DOHH2 (cell line): ENCODE data around the gene CASP2.

Source experiments
- H3F3A ChIP-seq: fragments of 200-600 bp; sonication (generic), shearing (Covaris generic); 2 replicates; pipeline ENCODE4 v1.6.0; 2016; ENCODE audit warnings: antibody characterized with exemption, mild to moderate bottlenecking; ENCODE audit not compliant: control insufficient read depth, insufficient read depth
- H3K27ac ChIP-seq: fragments of 200-600 bp; sonication (generic); 2 replicates; pipeline ENCODE4 v1.5.1; 2014; ENCODE audit warnings: low read depth, mild to moderate bottlenecking, low read length, moderate library complexity
- H3K27me3 ChIP-seq: fragments of 200-600 bp; sonication (generic); 2 replicates; pipeline ENCODE4 v1.6.1; 2014; ENCODE audit warnings: mild to moderate bottlenecking, low read length, mixed read lengths; ENCODE audit not compliant: control insufficient read depth
- H3K36me3 ChIP-seq: fragments of 200-600 bp; sonication (generic); 2 replicates; pipeline ENCODE4 v1.6.1; 2014; ENCODE audit warnings: mild to moderate bottlenecking, low read length, moderate library complexity, mixed read lengths; ENCODE audit not compliant: control insufficient read depth
- H3K4me1 ChIP-seq: fragments of 200-600 bp; sonication (generic); 2 replicates; pipeline ENCODE4 v1.6.1; 2014; ENCODE audit warnings: mild to moderate bottlenecking, low read length, mixed read lengths; ENCODE audit not compliant: control insufficient read depth
- H3K4me2 ChIP-seq: fragments of 200-600 bp; sonication (generic); 2 replicates; pipeline ENCODE4 v1.6.0; 2014; ENCODE audit warnings: mild to moderate bottlenecking, low read length, moderate library complexity
- H3K4me3 ChIP-seq: fragments of 200-600 bp; sonication (generic); 2 replicates; pipeline ENCODE4 v1.5.1; 2014; ENCODE audit warnings: mild to moderate bottlenecking, low read length, mixed read lengths
- H3K79me2 ChIP-seq: fragments of 200-600 bp; sonication (generic); 2 replicates; pipeline ENCODE4 v1.6.1; 2014; ENCODE audit warnings: mild to moderate bottlenecking, low read length, mixed read lengths; ENCODE audit not compliant: control insufficient read depth
- H3K9me2 ChIP-seq: fragments of 200-600 bp; sonication (generic); replicated peaks from 2 replicates; pipeline ENCODE4 v1.6.1; 2014; ENCODE audit warnings: mild to moderate bottlenecking, low read length, mixed read lengths; ENCODE audit not compliant: control insufficient read depth
- H3K9me3 ChIP-seq: fragments of 200-600 bp; sonication (generic); 2 replicates; pipeline ENCODE4 v1.6.1; 2014; ENCODE audit warnings: antibody characterized with exemption, low read length, mixed read lengths; ENCODE audit not compliant: control insufficient read depth, insufficient read depth
- H4K20me1 ChIP-seq: fragments of 200-600 bp; sonication (generic); 2 replicates; pipeline ENCODE4 v1.6.0; 2014; ENCODE audit warnings: low read depth, mild to moderate bottlenecking, antibody characterized with exemption, low read length, moderate library complexity; ENCODE audit not compliant: control insufficient read depth, insufficient read depth
- EZH2phosphoT487 ChIP-seq: fragments of 200-600 bp; sonication (generic); IDR thresholded peaks from 2 replicates; pipeline ENCODE4 v1.6.1; 2017; ENCODE audit warnings: borderline replicate concordance, mild to moderate bottlenecking, antibody characterized with exemption, low read length, moderate library complexity, mixed read lengths
- TF ChIP-seq, protein P1 (sequence below): fragments of 200-600 bp; sonication (generic); IDR thresholded peaks from one replicate; pipeline ENCODE4 v1.5.1; 2014; ENCODE audit warnings: antibody characterized with exemption, mild to moderate bottlenecking, low read depth, low read length; ENCODE audit not compliant: poor library complexity, severe bottlenecking

CASP2 gene

DNA sequence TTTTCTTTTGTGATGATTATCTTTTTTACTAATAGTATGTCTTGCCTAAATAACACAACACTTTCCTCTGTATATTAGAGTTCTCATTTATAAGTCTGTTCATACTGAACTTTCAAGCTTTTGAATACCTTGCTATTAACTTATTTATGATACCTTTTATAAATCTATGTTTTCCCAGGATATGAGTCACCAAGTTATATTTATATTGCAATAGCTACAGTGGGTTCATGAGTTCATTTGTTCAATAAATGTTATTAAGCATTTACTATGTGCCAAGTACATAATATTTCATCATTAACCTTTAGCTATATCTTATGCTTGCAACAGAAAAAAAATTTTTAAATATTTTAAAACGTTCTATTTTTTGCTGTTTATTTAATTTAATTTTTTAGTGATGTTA, 46.1 kb downstream of the CASP2 start:
- peaks cover 13% of the 10 kb centered on the region for H3K27me3 ChIP-seq
- H3K79me2 ChIP-seq: no peaks in the 10 kb centered on the region
- no peaks in the 10 kb centered on the region; the same call in 1 of the 2 replicates for H3K4me1 ChIP-seq
- H3K36me3 ChIP-seq: no peaks in the 10 kb centered on the region
- TF ChIP-seq, protein P1, sequence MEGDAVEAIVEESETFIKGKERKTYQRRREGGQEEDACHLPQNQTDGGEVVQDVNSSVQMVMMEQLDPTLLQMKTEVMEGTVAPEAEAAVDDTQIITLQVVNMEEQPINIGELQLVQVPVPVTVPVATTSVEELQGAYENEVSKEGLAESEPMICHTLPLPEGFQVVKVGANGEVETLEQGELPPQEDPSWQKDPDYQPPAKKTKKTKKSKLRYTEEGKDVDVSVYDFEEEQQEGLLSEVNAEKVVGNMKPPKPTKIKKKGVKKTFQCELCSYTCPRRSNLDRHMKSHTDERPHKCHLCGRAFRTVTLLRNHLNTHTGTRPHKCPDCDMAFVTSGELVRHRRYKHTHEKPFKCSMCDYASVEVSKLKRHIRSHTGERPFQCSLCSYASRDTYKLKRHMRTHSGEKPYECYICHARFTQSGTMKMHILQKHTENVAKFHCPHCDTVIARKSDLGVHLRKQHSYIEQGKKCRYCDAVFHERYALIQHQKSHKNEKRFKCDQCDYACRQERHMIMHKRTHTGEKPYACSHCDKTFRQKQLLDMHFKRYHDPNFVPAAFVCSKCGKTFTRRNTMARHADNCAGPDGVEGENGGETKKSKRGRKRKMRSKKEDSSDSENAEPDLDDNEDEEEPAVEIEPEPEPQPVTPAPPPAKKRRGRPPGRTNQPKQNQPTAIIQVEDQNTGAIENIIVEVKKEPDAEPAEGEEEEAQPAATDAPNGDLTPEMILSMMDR: no peak
- no peak for TF ChIP-seq EZH2phosphoT487
- H3F3A ChIP-seq: no peaks in the 10 kb centered on the region
- no peaks in the 10 kb centered on the region for H4K20me1 ChIP-seq
- H3K9me2 ChIP-seq: no peaks in the 10 kb centered on the region
- H3K27ac ChIP-seq: no peak overlapping the region
- no peak overlapping the region for H3K4me3 ChIP-seq
- no peaks in the 10 kb centered on the region for H3K9me3 ChIP-seq
- H3K4me2 ChIP-seq: no peak overlapping the region

DNA sequence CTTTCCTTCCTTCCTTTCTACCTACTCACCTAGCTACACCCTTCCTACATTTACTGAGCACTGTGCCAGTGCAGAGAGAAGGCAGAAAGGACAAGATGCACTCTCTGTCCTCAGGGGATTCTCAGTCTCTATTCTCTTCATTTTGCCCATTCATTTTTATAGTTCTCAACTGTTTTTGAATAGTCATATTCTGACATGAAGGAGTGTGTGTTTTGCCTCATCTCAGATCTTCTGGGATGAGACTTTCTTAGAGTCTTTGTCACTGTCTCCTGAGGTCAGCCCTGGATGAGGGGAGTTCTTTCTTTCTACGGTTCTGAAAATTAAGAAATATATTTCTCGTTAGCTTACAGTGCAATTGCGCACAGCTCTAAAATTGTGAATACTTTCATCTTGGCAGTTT, 49.1 kb downstream of the CASP2 start:
- Histone ChIP-seq H3F3A (no peaks in the 10 kb centered on the region), H3K27ac (no peak overlapping the region), H3K9me2 (no peaks in the 10 kb centered on the region), H3K9me3 (no peaks in the 10 kb centered on the region), H3K36me3 (no peaks in the 10 kb centered on the region), H3K4me1 (no peaks in the 10 kb centered on the region), H4K20me1 (no peaks in the 10 kb centered on the region), H3K4me2 (no peak overlapping the region), H3K79me2 (no peaks in the 10 kb centered on the region), H3K4me3 (no peak overlapping the region), H3K27me3 (peaks cover 22% of the 10 kb centered on the region)
- TF ChIP-seq, protein P1: no peak
- TF ChIP-seq EZH2phosphoT487: no peak

DNA sequence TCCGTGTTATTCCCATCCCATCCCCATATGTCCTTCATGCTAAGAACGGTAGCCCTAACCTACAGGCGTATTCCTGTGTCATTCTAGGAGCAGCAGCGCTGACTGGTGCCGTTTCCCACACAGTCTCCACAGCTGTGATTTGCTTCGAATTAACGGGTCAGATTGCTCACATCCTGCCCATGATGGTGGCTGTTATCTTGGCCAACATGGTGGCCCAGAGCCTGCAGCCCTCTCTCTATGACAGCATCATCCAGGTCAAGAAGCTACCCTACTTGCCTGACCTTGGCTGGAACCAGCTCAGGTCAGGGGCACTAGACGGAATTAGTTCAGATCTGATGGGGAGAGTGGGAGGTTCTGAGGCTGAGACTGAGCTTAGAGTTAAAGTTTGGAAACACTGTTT, 53.7 kb downstream of the CASP2 start:
- Histone ChIP-seq H3K36me3 (no peaks in the 10 kb centered on the region), H4K20me1 (no peaks in the 10 kb centered on the region), H3K27ac (no peak overlapping the region), H3K4me3 (no peak overlapping the region), H3K9me2 (no peaks in the 10 kb centered on the region), H3F3A (no peaks in the 10 kb centered on the region), H3K27me3 (peaks cover 21% of the 10 kb centered on the region), H3K79me2 (no peaks in the 10 kb centered on the region), H3K4me2 (no peak overlapping the region), H3K4me1 (no peaks in the 10 kb centered on the region), H3K9me3 (no peaks in the 10 kb centered on the region)
- no peak for TF ChIP-seq EZH2phosphoT487
- TF ChIP-seq, protein P1: no peak

DNA sequence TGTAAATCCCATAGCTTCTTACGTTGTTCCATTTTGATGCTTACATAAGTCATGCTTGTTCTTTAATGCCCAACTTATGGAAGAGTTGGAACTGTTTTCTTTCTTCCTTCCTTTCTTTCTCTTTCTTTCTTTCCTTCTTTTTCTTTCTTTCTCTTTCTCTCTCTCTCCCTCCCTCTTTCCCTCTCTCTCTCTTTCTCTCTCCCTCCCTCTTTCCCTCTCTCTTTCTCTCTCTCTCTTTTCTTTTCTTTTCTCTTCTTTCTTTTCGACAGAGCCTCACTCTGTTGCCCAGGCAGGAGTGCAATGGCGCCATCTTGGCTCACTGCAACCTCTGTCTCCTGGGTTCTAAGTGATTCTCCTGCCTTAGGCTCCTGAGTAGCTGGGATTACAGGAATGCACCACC, 55.4 kb downstream of the CASP2 start:
- H3K4me1 ChIP-seq: no peaks in the 10 kb centered on the region

More for the DNA sequence above, 55.4 kb downstream of the CASP2 start:
- Histone ChIP-seq H3K4me2 (no peak overlapping the region), H3K27ac (no peak overlapping the region), H4K20me1 (no peaks in the 10 kb centered on the region), H3K9me3 (no peaks in the 10 kb centered on the region), H3F3A (no peaks in the 10 kb centered on the region), H3K79me2 (no peaks in the 10 kb centered on the region), H3K9me2 (no peaks in the 10 kb centered on the region), H3K27me3 (peaks cover 26% of the 10 kb centered on the region), H3K4me3 (no peak overlapping the region), H3K36me3 (no peaks in the 10 kb centered on the region)
- no peak for TF ChIP-seq EZH2phosphoT487
- TF ChIP-seq, protein P1: no peak
